ENCODE data around the gene BPIFB6.

DNA sequence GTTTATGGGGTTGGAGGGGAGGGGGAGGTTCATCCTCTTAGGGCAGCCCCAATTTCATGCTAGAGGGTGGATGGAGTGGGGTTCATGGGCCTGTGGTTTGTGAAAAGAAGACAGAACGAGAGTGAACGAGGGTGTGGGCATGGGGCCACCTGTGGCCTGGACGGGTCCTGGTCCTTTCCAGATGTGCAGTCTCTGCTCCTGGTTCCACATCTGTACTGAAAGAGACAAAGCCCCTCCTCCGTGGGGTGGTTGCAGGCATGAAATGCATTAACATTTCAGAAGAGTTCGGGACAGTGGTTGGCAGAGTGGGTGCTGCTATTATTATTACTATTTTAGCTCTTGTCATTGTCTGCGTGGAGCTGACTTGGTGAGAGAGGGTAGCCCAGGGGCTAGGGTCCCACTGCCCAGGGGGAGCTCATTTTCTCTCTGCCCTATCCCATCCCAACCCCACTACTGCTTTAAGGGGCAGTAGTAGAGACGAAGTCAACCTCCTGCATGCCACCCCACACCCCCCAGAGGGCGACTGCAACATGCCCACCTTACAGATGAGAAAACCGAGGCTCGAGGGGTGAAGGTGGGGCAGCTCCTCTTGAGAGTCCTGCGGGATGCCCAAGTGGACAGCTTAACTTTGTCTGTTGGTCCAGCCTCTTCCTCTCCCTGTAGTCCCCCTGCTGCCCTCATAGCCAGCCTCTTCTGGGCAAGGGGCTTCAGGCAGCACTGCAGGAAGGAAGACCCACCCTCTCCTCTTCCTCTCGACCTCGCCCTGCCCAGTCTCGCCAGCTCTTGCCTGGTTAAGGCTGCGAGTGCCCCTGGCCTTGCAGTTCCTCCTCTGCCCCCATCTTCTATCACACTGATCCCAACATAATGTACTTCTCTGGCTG lies 15.5 kb upstream of the BPIFB6 start:
- TF ChIP-seq HDAC2 (IDR thresholded peaks at IDR 0.05): no peak
- TF ChIP-seq, protein P1, sequence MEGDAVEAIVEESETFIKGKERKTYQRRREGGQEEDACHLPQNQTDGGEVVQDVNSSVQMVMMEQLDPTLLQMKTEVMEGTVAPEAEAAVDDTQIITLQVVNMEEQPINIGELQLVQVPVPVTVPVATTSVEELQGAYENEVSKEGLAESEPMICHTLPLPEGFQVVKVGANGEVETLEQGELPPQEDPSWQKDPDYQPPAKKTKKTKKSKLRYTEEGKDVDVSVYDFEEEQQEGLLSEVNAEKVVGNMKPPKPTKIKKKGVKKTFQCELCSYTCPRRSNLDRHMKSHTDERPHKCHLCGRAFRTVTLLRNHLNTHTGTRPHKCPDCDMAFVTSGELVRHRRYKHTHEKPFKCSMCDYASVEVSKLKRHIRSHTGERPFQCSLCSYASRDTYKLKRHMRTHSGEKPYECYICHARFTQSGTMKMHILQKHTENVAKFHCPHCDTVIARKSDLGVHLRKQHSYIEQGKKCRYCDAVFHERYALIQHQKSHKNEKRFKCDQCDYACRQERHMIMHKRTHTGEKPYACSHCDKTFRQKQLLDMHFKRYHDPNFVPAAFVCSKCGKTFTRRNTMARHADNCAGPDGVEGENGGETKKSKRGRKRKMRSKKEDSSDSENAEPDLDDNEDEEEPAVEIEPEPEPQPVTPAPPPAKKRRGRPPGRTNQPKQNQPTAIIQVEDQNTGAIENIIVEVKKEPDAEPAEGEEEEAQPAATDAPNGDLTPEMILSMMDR (IDR thresholded peaks at IDR 0.05): no peak
- TF ChIP-seq CEBPB (IDR thresholded peaks at IDR 0.05): no peak
- TF ChIP-seq POLR2A (IDR thresholded peaks at IDR 0.05; ENCODE audit: low read length): no peak
- TF ChIP-seq, protein P2, sequence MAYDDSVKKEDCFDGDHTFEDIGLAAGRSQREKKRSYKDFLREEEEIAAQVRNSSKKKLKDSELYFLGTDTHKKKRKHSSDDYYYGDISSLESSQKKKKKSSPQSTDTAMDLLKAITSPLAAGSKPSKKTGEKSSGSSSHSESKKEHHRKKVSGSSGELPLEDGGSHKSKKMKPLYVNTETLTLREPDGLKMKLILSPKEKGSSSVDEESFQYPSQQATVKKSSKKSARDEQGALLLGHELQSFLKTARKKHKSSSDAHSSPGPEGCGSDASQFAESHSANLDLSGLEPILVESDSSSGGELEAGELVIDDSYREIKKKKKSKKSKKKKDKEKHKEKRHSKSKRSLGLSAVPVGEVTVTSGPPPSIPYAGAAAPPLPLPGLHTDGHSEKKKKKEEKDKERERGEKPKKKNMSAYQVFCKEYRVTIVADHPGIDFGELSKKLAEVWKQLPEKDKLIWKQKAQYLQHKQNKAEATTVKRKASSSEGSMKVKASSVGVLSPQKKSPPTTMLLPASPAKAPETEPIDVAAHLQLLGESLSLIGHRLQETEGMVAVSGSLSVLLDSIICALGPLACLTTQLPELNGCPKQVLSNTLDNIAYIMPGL (CRISPR knock-in tag; IDR thresholded peaks at IDR 0.05; ENCODE audit: borderline replicate concordance): no peak
- no peak for TF ChIP-seq GATA3 (IDR thresholded peaks at IDR 0.05; ENCODE audit: borderline replicate concordance)
- TF ChIP-seq MYC (IDR thresholded peaks at IDR 0.05; ENCODE audit: borderline replicate concordance, low read length): no peak
- TF ChIP-seq KDM5A (IDR thresholded peaks at IDR 0.05): no peak
- TF ChIP-seq CHD2 (IDR thresholded peaks at IDR 0.05; ENCODE audit: low read length, partially characterized antibody): no peak
- TF ChIP-seq RCOR1 (IDR thresholded peaks at IDR 0.05; ENCODE audit: low read depth, low read length): no peak

Data from A549 (cell line).